ENCODE data around the gene ANXA2.
A peak's percentile ranks its signal among the peaks of the same experiment; 100 is the strongest.
"Not testable (repeated sequence)": the region's sequence is repeated elsewhere in the genome, so short reads cannot be mapped to it uniquely, and the experiment has no call there.

The ANXA2 gene

GRCh38 chr15:60397772-60398445 lies at the start of gene ANXA2:
Gene ANXA2, minus strand, starts transcription at chr15:60397986. Its CDS starts 11,911 bp downstream, at chr15:60386075.
- peak; percentile 71 for DNase-seq (ENCODE audit: low read depth)

- no peak for DNase-seq (ENCODE audit: low read depth)
These were observed 46.6 kb upstream of the ANXA2 start for GRCh38 chr15:60444289-60444912.

- DNase-seq (ENCODE audit: low read depth) = no peak
These were observed 45.0 kb upstream of the ANXA2 start for GRCh38 chr15:60442763-60443162.

- no peak for DNase-seq (ENCODE audit: low read depth)
These were observed 44.4 kb upstream of the ANXA2 start for GRCh38 chr15:60442031-60442650.

- no peak for DNase-seq (ENCODE audit: low read depth)
These were observed 43.5 kb upstream of the ANXA2 start for GRCh38 chr15:60441331-60441730.

- DNase-seq (ENCODE audit: low read depth) = no peak
These were observed 40.9 kb upstream of the ANXA2 start for GRCh38 chr15:60438646-60439045.

- no peak for DNase-seq (ENCODE audit: low read depth)
These were observed 31.1 kb upstream of the ANXA2 start for GRCh38 chr15:60428935-60429334.

- no peak for DNase-seq (ENCODE audit: low read depth)
These were observed 29.2 kb upstream of the ANXA2 start for GRCh38 chr15:60426870-60427508.

- no peak for DNase-seq (ENCODE audit: low read depth)
These were observed 27.7 kb upstream of the ANXA2 start for GRCh38 chr15:60425461-60425860.

- DNase-seq (ENCODE audit: low read depth) = no peak
These were observed 26.2 kb upstream of the ANXA2 start for GRCh38 chr15:60424006-60424405.

- DNase-seq (ENCODE audit: low read depth) = no peak
These were observed 25.8 kb upstream of the ANXA2 start for GRCh38 chr15:60423537-60423936.

GRCh38 chr15:60421544-60421943 lies 23.8 kb upstream of the ANXA2 start:
- DNase-seq (ENCODE audit: low read depth) = no peak

GRCh38 chr15:60420203-60420716 lies 22.5 kb upstream of the ANXA2 start:
- DNase-seq (ENCODE audit: low read depth) = no peak

- no peak for DNase-seq (ENCODE audit: low read depth)
These were observed 22.0 kb upstream of the ANXA2 start for GRCh38 chr15:60419753-60420152.

- DNase-seq (ENCODE audit: low read depth) = no peak
These were observed 20.3 kb upstream of the ANXA2 start for GRCh38 chr15:60418096-60418495.

- DNase-seq (ENCODE audit: low read depth) = no peak
These were observed 19.3 kb upstream of the ANXA2 start for GRCh38 chr15:60417112-60417511.

GRCh38 chr15:60416484-60416883 lies 18.7 kb upstream of the ANXA2 start:
- DNase-seq (ENCODE audit: low read depth) = no peak

- DNase-seq (ENCODE audit: low read depth) = no peak
These were observed 16.4 kb upstream of the ANXA2 start for GRCh38 chr15:60414016-60414682.

- no peak for DNase-seq (ENCODE audit: low read depth)
These were observed 15.5 kb upstream of the ANXA2 start for GRCh38 chr15:60413231-60413824.

- DNase-seq (ENCODE audit: low read depth) = not testable (repeated sequence)
These were observed 15.0 kb upstream of the ANXA2 start for GRCh38 chr15:60412807-60413206.

GRCh38 chr15:60411774-60412425 lies 14.1 kb upstream of the ANXA2 start:
- DNase-seq (ENCODE audit: low read depth) = no peak
